Neural cell (in vitro differentiated cells): Measurements from ENCODE around the gene SLC38A3. TPM values are rescaled to one million over a fixed set of nuclear protein-coding genes. Genes with fewer than 3 reads are reported as not detected.

ENCODE experiments used
- H2AFZ ChIP-seq: fragments of 200-600, 300-800 bp; sonication (generic), shearing (Covaris generic); 2 replicates; pipeline ENCODE4 v1.6.0; 2014; ENCODE audit warnings: low read depth, mild to moderate bottlenecking, antibody characterized with exemption, low read length, moderate library complexity
- H3F3A ChIP-seq: fragments of 200-600 bp; shearing (Covaris generic); 2 replicates; pipeline ENCODE4 v1.6.1; 2016; ENCODE audit warnings: mild to moderate bottlenecking, moderate library complexity, mixed read lengths, antibody characterized with exemption, low read length; ENCODE audit not compliant: insufficient read depth, poor library complexity, severe bottlenecking
- H3K27ac ChIP-seq: fragments of 200-600, 300-800 bp; sonication (generic), shearing (Covaris generic); 2 replicates; pipeline ENCODE4 v1.5.1; 2014; ENCODE audit warnings: mild to moderate bottlenecking, low read length, moderate library complexity
- H3K27me3 ChIP-seq: fragments of 300-800, 200-600 bp; sonication (generic), shearing (Covaris generic); 2 replicates; pipeline ENCODE4 v1.6.0; 2014; ENCODE audit warnings: mild to moderate bottlenecking, low read depth, low read length, moderate library complexity; ENCODE audit not compliant: insufficient read depth
- H3K36me3 ChIP-seq: fragments of 300-800, 200-600 bp; sonication (generic), shearing (Covaris generic); 2 replicates; pipeline ENCODE4 v1.5.1; 2014; ENCODE audit warnings: mild to moderate bottlenecking, antibody characterized with exemption, low read length, moderate library complexity; ENCODE audit not compliant: insufficient read depth
- H3K4me2 ChIP-seq: fragments of 300-800, 200-600 bp; sonication (generic), shearing (Covaris generic); 2 replicates; pipeline ENCODE4 v1.6.0; 2014; ENCODE audit warnings: mild to moderate bottlenecking, low read length
- H3K4me3 ChIP-seq: fragments of 300-800, 200-600 bp; sonication (generic), shearing (Covaris generic); 2 replicates; pipeline ENCODE4 v1.5.1; 2014; ENCODE audit warnings: mild to moderate bottlenecking, low read length, moderate library complexity
- H3K79me2 ChIP-seq: fragments of 200-600 bp; shearing (Covaris generic); replicated peaks from 2 replicates; pipeline ENCODE4 v1.6.0; 2014; ENCODE audit warnings: mild to moderate bottlenecking, low read length, moderate library complexity; ENCODE audit not compliant: insufficient read depth
- H3K9ac ChIP-seq: fragments of 300-800, 200-600 bp; sonication (generic), shearing (Covaris generic); 2 replicates; pipeline ENCODE4 v1.6.1; 2016; ENCODE audit warnings: mild to moderate bottlenecking, low read length, mixed read lengths
- H3K9me2 ChIP-seq: fragments of 200-600 bp; shearing (Covaris generic); 2 replicates; pipeline ENCODE4 v1.6.1; 2016; ENCODE audit warnings: mild to moderate bottlenecking, low read length, mixed read lengths; ENCODE audit not compliant: insufficient read depth
- H3K9me3 ChIP-seq: fragments of 200-600, 300-800 bp; sonication (generic), shearing (Covaris generic); 2 replicates; pipeline ENCODE4 v1.6.1; 2016; ENCODE audit warnings: mild to moderate bottlenecking, mixed run types, low read length, moderate library complexity, mixed read lengths
- H4K20me1 ChIP-seq: fragments of 200-600 bp; shearing (Covaris generic); 2 replicates; pipeline ENCODE4 v1.6.1; 2016; ENCODE audit warnings: mild to moderate bottlenecking, mixed run types; ENCODE audit not compliant: insufficient read depth
- EP300 ChIP-seq: fragments of 450-650 bp; conservative IDR thresholded peaks from 2 replicates; pipeline ENCODE4 v1.6.1; 2014; ENCODE audit warnings: antibody characterized with exemption, mild to moderate bottlenecking, moderate library complexity; ENCODE audit not compliant: poor library complexity, severe bottlenecking
- EZH2 ChIP-seq: fragments of 200-600, 300-800 bp; shearing (Covaris generic), sonication (generic); IDR thresholded peaks from 2 replicates; pipeline ENCODE4 v1.6.1; 2014; ENCODE audit warnings: antibody characterized with exemption, low read length, borderline replicate concordance, mild to moderate bottlenecking; ENCODE audit not compliant: insufficient read depth, poor library complexity, severe bottlenecking
- MXI1 ChIP-seq: fragments of 450-650 bp; conservative IDR thresholded peaks from 2 replicates; pipeline ENCODE4 v1.6.1; 2014; ENCODE audit warnings: antibody characterized with exemption, mild to moderate bottlenecking; ENCODE audit not compliant: poor library complexity, severe bottlenecking
- POLR2AphosphoS5 ChIP-seq: IDR thresholded peaks from 2 replicates; pipeline ENCODE4 v1.6.1; 2012
- RAD21 ChIP-seq: fragments of 450-650 bp; conservative IDR thresholded peaks from 2 replicates; pipeline ENCODE4 v1.6.1; 2014; ENCODE audit warnings: antibody characterized with exemption, mild to moderate bottlenecking, moderate library complexity
- SMC3 ChIP-seq: fragments of 450-650 bp; conservative IDR thresholded peaks from 2 replicates; pipeline ENCODE4 v1.6.1; 2014; ENCODE audit warnings: antibody characterized with exemption, mild to moderate bottlenecking, moderate library complexity; ENCODE audit not compliant: poor library complexity
- TAF1 ChIP-seq: IDR thresholded peaks from 2 replicates; pipeline ENCODE4 v1.6.1; 2012; ENCODE audit warnings: low read depth
- polyA plus RNA-seq: library from polyadenylated mRNA; depleted of rRNA; stranded (reverse); fragments of >200 nt; gene quantifications from 2 replicates; pipeline ENCODE4 v1.2.3, GENCODE V29; 2014
- TF ChIP-seq, protein P1 (sequence below): IDR thresholded peaks from 2 replicates; pipeline ENCODE4 v1.6.1; 2012; ENCODE audit warnings: borderline replicate concordance
- TF ChIP-seq, protein P2 (sequence below): fragments of 450-650 bp; IDR thresholded peaks from 2 replicates; pipeline ENCODE4 v1.5.1; 2014; ENCODE audit warnings: antibody characterized with exemption, mild to moderate bottlenecking, moderate library complexity; ENCODE audit not compliant: poor library complexity, severe bottlenecking

The SLC38A3 gene
- polyA plus RNA-seq, 1 donor from 2014 or later: not detected

DNA sequence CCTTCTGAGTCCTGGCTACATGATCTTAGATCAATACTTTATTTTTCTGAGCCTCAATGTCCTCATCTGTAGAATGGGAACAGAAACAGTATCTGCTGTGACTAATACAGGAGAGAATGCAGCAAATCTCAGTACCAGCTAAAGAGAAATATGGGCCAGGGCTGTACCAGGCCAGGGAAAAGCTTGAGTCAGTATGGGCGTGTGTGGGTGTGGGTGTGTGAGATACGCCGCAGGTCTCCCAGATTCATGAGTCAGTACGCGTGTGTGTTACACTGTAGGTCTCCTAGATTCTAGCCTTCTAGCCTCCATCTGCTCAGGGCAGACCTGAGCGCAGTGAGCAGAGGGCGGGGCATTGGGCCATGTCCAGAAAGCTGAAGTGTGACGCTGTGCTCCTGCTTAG, 46.1 kb downstream of the SLC38A3 start:
- H3K9me3 ChIP-seq: no peaks in the 10 kb centered on the region
- H3K27me3 ChIP-seq: no peaks in the 10 kb centered on the region
- TF ChIP-seq MXI1 (no peak), EP300 (no peak), TAF1 (no peak), RAD21 (no peak), POLR2AphosphoS5 (no peak), EZH2 (no peak), SMC3 (no peak)
- TF ChIP-seq, protein P1, sequence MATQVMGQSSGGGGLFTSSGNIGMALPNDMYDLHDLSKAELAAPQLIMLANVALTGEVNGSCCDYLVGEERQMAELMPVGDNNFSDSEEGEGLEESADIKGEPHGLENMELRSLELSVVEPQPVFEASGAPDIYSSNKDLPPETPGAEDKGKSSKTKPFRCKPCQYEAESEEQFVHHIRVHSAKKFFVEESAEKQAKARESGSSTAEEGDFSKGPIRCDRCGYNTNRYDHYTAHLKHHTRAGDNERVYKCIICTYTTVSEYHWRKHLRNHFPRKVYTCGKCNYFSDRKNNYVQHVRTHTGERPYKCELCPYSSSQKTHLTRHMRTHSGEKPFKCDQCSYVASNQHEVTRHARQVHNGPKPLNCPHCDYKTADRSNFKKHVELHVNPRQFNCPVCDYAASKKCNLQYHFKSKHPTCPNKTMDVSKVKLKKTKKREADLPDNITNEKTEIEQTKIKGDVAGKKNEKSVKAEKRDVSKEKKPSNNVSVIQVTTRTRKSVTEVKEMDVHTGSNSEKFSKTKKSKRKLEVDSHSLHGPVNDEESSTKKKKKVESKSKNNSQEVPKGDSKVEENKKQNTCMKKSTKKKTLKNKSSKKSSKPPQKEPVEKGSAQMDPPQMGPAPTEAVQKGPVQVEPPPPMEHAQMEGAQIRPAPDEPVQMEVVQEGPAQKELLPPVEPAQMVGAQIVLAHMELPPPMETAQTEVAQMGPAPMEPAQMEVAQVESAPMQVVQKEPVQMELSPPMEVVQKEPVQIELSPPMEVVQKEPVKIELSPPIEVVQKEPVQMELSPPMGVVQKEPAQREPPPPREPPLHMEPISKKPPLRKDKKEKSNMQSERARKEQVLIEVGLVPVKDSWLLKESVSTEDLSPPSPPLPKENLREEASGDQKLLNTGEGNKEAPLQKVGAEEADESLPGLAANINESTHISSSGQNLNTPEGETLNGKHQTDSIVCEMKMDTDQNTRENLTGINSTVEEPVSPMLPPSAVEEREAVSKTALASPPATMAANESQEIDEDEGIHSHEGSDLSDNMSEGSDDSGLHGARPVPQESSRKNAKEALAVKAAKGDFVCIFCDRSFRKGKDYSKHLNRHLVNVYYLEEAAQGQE: no peak
- TF ChIP-seq, protein P2, sequence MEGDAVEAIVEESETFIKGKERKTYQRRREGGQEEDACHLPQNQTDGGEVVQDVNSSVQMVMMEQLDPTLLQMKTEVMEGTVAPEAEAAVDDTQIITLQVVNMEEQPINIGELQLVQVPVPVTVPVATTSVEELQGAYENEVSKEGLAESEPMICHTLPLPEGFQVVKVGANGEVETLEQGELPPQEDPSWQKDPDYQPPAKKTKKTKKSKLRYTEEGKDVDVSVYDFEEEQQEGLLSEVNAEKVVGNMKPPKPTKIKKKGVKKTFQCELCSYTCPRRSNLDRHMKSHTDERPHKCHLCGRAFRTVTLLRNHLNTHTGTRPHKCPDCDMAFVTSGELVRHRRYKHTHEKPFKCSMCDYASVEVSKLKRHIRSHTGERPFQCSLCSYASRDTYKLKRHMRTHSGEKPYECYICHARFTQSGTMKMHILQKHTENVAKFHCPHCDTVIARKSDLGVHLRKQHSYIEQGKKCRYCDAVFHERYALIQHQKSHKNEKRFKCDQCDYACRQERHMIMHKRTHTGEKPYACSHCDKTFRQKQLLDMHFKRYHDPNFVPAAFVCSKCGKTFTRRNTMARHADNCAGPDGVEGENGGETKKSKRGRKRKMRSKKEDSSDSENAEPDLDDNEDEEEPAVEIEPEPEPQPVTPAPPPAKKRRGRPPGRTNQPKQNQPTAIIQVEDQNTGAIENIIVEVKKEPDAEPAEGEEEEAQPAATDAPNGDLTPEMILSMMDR: no peak
- no peaks in the 10 kb centered on the region for H3F3A ChIP-seq
- no peaks in the 10 kb centered on the region for H3K36me3 ChIP-seq
- peaks cover 50% of the 10 kb centered on the region for H3K79me2 ChIP-seq
- no peak overlapping the region for H3K4me2 ChIP-seq
- no peaks in the 10 kb centered on the region for H4K20me1 ChIP-seq
- H3K4me3 ChIP-seq: no peak overlapping the region
- no peak overlapping the region for H3K9ac ChIP-seq
- H2AFZ ChIP-seq: no peak overlapping the region
- H3K27ac ChIP-seq: no peak overlapping the region
- no peaks in the 10 kb centered on the region for H3K9me2 ChIP-seq

DNA sequence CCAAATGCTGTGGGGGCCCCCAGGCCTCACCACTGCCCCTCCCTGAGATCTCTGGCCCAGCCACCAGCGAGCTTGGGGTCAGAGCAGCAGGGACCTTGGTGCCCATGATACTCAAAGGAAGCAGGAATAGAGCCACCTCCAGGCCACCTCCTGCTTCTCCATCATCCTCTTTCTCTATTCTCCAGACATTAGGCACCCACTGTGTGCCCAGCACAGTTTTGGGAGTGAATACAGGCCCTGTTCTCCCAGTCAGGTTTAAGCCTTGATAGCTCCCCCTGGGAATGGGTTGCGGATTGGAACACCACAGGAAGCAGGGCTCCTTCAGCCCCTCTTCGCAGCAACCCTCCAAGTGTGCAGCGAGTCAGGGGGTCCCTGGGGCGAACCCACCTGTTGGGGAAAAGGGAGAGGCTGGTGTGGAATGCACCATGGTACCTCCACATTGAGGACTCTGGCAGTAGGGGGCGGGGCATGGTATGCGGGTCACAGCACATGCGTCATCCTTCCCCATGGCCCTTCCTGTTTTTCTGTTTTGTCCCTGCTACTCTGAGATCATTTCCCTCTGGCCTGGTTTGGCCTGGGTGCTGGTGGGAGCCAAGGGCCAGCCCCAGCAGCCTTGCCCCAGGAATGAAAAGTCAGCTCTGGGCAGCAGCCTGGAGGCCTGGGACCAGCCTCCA, 49.6 kb downstream of the SLC38A3 start:
- H3K9me2 ChIP-seq: no peaks in the 10 kb centered on the region
- H3K4me2 ChIP-seq: no peak overlapping the region
- H3F3A ChIP-seq: peaks cover 5% of the 10 kb centered on the region
- no peak overlapping the region for H3K27ac ChIP-seq
- no peak overlapping the region for H3K4me3 ChIP-seq
- H3K27me3 ChIP-seq: no peaks in the 10 kb centered on the region
- peaks cover 18% of the 10 kb centered on the region for H3K79me2 ChIP-seq
- H2AFZ ChIP-seq: no peak overlapping the region
- no peak overlapping the region for H3K9ac ChIP-seq
- no peaks in the 10 kb centered on the region for H3K9me3 ChIP-seq
- H3K36me3 ChIP-seq: peaks cover 5% of the 10 kb centered on the region
- no peak for TF ChIP-seq TAF1
- TF ChIP-seq POLR2AphosphoS5: no peak
- TF ChIP-seq EZH2: no peak
- no peak for TF ChIP-seq EP300
- TF ChIP-seq, protein P2: no peak
- no peak for TF ChIP-seq SMC3
- TF ChIP-seq MXI1: no peak
- TF ChIP-seq RAD21: no peak
- TF ChIP-seq, protein P1: no peak
- no peaks in the 10 kb centered on the region for H4K20me1 ChIP-seq
